Fibroblast of the aortic adventitia (primary cell): Measurements from ENCODE around the gene COG8. TPM values are rescaled to one million over a fixed set of nuclear protein-coding genes. Genes with fewer than 3 reads are reported as not detected.

Experiments used
- DNase-seq: peaks from one replicate; pipeline ENCODE4 v3.0.0-alpha.2; 2010; ENCODE audit warnings: low read depth
- H3K4me3 ChIP-seq: 2 replicates; pipeline ENCODE4 v1.5.1; 2011; ENCODE audit warnings: low read depth, mild to moderate bottlenecking, control low read depth, low read length, moderate library complexity
- total RNA-seq: library from RNA; depleted of rRNA; stranded (reverse); fragments of >200 nt; gene quantifications from 2 replicates; pipeline ENCODE4 v1.2.3, GENCODE V29; 2012; ENCODE audit warnings: low replicate concordance
- TF ChIP-seq, protein P1 (sequence below): IDR thresholded peaks from 2 replicates; pipeline ENCODE4 v1.5.1; 2011; ENCODE audit warnings: mild to moderate bottlenecking, low read length, control low read depth, inconsistent platforms; ENCODE audit not compliant: insufficient read depth

COG8 gene
- total RNA-seq, 1 donor, result 51.5 TPM

DNA sequence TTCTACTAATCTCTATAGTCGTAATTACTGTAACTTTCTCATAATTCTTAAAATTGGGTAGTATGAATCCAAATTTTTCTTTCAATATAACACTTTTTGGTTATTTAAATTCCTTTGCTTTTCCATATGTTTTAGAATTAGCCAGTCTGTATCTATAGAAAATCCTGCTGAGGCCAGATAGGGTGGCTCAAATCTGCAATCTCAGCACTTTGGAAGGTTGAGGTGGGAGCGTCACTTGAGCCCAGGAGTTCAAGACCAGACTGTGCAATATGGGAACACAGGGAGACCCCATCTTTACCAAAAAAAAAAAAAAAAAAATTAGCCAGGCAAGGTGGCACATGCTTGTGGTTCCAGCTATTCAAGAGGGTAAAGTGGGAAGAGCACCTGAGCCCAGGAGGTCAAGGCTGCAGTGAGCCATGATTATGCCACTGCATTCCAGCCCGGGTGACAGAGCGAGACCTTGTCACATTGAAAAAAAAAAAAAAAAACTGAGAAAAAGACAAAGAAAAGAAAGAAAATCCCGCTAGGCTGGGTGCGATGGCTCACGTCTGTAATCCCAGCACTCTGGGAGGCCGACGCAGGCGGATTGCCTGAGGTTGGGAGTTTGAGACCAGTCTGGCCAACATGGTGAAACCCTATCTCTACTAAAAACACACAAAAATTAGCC, 37.2 kb upstream of the COG8 start:
- no peak for DNase-seq
- no peak overlapping the region for H3K4me3 ChIP-seq
- TF ChIP-seq, protein P1, sequence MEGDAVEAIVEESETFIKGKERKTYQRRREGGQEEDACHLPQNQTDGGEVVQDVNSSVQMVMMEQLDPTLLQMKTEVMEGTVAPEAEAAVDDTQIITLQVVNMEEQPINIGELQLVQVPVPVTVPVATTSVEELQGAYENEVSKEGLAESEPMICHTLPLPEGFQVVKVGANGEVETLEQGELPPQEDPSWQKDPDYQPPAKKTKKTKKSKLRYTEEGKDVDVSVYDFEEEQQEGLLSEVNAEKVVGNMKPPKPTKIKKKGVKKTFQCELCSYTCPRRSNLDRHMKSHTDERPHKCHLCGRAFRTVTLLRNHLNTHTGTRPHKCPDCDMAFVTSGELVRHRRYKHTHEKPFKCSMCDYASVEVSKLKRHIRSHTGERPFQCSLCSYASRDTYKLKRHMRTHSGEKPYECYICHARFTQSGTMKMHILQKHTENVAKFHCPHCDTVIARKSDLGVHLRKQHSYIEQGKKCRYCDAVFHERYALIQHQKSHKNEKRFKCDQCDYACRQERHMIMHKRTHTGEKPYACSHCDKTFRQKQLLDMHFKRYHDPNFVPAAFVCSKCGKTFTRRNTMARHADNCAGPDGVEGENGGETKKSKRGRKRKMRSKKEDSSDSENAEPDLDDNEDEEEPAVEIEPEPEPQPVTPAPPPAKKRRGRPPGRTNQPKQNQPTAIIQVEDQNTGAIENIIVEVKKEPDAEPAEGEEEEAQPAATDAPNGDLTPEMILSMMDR, result no peak

DNA sequence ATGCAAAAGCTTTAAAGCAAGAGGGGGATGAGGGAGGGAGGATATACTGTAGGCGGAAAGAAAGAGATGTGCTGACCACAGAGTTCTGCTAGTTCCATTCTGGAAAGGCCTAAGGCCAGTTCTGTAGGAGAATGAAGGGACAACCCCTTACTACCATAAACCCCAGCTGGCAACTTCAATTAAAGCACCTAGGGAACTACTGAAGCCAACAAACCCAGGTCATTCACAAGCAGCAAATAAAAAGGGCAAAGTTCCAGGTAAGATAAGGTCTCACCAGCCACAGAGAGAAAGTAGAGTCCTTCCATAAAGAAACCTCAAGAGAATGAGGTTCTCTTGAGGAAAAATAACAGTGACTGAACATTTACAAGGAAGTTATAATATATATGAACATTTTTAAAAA, 33.7 kb upstream of the COG8 start:
- TF ChIP-seq, protein P1, result no peak
- no peak for DNase-seq
- H3K4me3 ChIP-seq, result no peak overlapping the region

DNA sequence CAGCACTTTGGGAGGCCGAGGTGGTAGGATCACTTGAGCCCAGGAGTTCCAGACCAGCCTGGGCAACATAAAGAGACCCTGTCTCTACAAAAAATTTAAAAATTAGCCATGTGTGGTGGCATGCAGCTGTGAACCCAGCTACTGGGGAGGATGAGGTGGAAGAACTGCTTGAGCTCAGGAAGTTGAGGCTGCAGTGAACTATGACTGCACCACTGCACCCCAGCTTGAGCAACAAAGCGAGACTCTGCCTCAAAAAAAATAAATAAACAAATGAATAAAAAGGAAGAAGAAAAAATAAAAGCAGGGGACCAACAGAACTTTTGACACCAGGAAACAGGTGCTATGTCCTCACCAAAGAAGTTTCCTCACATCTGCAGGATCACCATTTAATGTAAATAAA, 32.2 kb upstream of the COG8 start:
- TF ChIP-seq, protein P1, result no peak
- H3K4me3 ChIP-seq, result no peak overlapping the region
- no peak for DNase-seq

DNA sequence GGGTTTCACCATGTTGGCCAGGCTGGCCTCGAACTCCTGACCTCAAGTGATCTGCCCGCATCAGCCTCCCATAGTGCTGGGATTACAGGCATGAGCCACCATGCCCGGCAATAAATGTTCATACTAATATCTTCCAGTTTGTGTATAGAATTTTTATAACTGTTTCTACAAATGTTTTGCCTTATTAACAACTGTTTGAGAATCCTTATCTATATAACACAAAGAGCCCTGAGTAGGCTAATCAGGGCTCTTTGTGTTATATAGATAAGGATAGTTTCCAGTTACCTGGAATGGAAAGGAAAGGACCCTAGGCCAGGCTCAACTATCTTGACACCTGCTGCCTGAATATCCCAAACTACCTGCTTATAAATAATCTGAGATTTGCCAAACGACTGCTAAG, 29.5 kb upstream of the COG8 start:
- DNase-seq, result no peak
- H3K4me3 ChIP-seq, result no peak overlapping the region
- TF ChIP-seq, protein P1, result no peak

DNA sequence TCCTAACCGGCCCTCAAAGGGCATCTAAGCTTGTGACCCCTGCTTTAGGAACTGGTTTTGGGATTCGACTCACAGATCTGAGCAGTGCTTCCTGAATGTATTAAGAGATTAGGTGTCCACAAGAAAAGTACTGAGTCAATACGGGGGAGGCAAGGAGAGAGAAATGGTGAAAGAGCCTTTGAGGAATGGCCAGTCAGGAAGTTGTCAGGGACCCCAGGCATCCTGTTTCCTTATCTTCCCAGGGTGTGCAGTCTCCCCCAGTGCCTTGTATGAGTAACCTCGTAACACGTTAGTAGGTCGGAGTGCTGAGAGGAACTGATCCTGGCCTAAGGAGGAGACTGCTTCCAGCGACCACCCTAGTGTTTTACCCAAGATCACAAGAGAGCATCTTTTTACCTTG, 28.6 kb upstream of the COG8 start:
- TF ChIP-seq, protein P1, result no peak
- no peak overlapping the region for H3K4me3 ChIP-seq
- DNase-seq, result no peak

DNA sequence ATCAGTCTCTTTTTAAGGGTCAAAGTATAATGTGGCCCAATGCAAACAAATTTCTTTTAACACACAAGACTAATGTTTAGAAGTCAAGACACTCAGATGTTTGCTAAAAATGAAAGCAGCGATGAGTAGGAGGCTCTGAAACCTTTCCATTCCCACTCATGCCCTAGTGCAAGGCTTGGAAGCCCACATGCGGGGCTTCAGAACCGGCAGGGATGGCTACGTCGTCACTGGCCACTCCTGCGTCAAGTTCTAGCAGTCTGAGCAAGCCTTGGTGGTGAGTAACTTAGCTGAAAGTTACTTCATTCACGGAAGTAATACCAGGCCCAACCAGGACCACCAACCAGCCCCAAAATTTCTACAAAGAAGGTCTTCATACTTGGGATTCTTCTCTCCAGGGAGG, 27.1 kb upstream of the COG8 start:
- TF ChIP-seq, protein P1, result no peak
- no peak for DNase-seq
- H3K4me3 ChIP-seq, result no peak overlapping the region

DNA sequence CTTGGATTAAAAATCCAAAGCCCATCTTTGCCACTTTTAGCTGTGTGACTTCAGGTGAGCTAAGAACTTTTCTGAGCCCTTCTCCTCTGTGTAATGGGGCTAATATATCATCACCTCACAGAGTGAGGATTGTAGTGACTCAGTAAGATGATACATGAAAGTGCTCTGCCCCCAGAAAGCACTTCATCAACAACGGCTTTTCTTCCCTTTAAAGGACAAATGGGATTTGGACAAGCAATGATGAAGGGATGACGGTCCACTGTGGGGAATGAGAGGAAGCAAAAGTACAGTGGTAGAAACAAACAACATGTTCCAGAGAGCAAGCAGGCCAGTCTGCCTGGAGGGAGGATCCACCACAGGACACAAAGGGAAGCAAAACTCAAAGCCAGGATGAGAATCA, 26.5 kb upstream of the COG8 start:
- H3K4me3 ChIP-seq, result no peak overlapping the region
- TF ChIP-seq, protein P1, result no peak
- no peak for DNase-seq
